Retinal pigment epithelial cell (primary cell): ENCODE data around the gene HTR2A.

Experiments used
- DNase-seq: peaks from one replicate; pipeline ENCODE4 v3.0.0-alpha.2; 2010; ENCODE audit warnings: low read depth
- H3K4me3 ChIP-seq: 2 replicates; pipeline ENCODE4 v1.5.1; 2011; ENCODE audit warnings: mild to moderate bottlenecking, low read length, control low read depth, moderate library complexity
- CTCF ChIP-seq: conservative IDR thresholded peaks from 2 replicates; pipeline ENCODE4 v1.5.1; 2011; ENCODE audit warnings: low read depth, low read length, control low read depth, inconsistent platforms

HTR2A gene

DNA sequence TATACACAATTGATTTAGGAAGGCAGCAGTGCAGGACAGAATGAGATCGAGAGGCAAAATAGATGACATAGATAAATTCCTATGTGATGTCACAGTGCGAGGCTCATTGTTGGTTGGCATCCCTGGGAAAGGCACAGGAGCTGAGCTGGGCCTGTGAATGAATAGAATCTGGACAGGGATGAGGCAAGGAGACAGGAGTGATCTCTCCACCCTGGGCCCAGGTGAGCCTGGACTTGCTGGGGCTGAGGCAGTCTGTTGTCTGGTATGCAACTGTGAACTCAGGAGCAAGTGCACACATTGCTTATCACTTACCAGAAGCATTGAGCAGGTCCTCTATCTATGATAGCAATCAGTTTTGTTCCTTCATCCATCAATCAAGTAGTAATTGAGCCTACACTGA is 51.7 kb downstream of the HTR2A start:
- no peak for TF ChIP-seq CTCF
- DNase-seq, result no peak
- H3K4me3 ChIP-seq, result no peak overlapping the region

DNA sequence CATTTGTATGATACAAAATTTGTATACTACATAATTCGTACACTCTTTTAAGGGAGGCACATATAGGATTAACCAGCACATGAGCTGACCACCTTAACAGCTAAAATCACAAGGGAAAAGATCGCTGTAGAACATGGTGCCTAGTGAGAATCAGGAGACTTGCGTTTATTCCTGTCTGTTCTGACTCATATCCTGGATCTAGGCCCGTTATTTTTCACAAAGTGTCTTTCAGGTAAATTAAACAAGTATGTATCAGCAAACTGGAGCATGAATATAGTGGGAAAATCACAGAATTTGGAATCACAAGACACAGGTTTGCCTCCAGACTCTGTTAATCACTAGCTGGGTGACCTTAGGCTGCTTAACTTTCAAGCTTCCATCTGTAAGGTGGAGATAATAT is 52.4 kb downstream of the HTR2A start:
- H3K4me3 ChIP-seq, result no peak overlapping the region
- peak; percentile 91 for DNase-seq
- TF ChIP-seq CTCF, result no peak

DNA sequence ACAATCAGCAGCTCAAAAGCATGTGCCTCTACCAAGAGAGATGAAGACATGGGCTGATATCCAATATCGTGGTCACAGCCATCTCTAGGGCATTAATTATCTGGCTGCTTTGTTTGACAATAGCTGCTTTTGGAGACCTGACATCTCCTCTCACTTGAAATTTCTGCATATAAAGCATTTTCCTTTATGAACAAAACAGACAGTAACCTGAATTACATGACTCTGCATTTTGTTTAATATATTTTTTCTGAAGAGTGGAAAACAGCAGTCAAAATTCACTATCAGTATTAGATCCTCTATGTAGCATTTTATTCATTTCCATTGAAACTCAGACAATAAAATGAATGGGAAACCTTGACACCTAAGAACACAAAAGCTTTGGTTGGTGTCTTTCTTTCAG is 57.5 kb downstream of the HTR2A start:
- no peak for TF ChIP-seq CTCF
- no peak for DNase-seq
- H3K4me3 ChIP-seq, result no peak overlapping the region

DNA sequence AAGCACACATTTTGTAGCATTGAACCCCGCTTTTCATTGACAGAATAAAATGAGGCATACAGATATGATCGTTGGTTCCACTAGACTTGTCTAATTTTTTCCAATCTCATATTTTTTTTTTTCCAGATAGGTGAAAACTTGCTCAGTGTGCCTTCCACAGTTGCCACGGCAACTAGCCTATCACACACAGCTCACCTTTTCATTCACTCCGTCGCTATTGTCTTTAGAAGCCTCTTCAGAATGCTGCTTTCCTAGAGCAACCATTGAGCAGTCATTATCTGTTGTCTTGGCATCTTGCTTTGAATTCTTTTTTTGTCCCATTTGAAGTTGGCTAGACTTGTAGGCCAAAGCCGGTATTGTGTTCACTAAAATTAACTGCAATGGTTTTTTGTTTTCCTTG is 62.2 kb downstream of the HTR2A start:
- TF ChIP-seq CTCF, result no peak
- H3K4me3 ChIP-seq, result no peak overlapping the region
- DNase-seq, result no peak

- peak; percentile 73 for TF ChIP-seq CTCF
- H3K4me3 ChIP-seq, result no peak overlapping the region
- no peak for DNase-seq
Observed at GRCh38 chr13:46831588-46832194, 65.2 kb downstream of the HTR2A start.

DNA sequence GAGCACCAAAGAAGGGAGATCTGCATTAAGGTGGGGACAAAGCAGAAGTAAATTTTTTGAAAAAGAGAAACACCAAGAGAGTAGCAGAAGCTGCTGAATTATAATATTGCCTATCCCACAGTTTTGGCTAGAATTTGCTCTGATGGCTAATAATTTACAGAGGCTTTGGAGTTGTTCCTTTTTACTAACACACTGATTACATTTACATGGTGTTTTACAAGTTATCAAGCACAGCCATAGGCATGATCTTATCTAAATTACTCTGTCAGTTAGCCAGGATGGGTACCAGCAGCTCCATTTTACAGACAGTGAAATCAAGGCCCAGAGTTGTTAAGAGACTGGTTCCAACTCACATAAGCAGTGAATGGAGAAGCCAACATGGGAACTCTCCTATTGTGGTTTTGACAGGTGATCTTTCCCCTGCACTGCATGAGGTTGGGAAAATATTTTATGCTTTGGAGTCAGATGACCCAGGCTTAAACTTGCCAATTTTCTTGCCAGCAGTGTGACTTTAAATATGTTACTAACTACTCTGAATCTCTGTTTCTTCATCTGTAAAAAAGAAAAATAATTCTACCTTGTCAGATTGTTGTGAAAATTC is 66.3 kb downstream of the HTR2A start:
- H3K4me3 ChIP-seq, result no peak overlapping the region
- no peak for TF ChIP-seq CTCF
- no peak for DNase-seq

DNA sequence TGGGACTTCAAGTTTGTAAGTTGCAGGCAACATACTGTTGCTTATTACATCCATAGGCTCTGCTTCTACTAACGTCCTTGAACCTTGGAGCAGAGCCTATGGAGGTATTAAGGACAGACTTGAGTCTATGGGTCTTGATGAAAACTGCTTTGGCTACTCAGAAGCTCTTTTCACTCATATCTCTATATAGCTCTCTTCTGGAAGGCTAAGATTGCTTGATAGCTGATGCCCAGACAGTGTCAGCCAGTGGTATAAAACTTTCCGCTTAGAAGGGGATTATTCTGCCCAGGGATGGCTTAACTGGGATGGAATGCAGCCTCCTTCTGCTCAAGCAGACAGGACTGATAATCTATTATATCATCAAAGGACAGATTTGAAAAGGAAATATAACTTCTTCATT is 74.3 kb downstream of the HTR2A start:
- DNase-seq, result no peak
- H3K4me3 ChIP-seq, result no peak overlapping the region
- TF ChIP-seq CTCF, result no peak
